HCT116 (cell line): ENCODE results near the gene UCHL5. TPM values are rescaled to one million over a fixed set of nuclear protein-coding genes. Genes with fewer than 3 reads are reported as not detected.

Experiments
- ATAC-seq: fragments of 200-7000 bp; cut with Tn5 transposase; 2 replicates; pipeline ENCODE4 v1.9.1; 2020; ENCODE audit warnings: mild to moderate bottlenecking, moderate library complexity
- Bru-seq: library from RNA; stranded (reverse); fragments of 400-500 nt; gene quantifications from one replicate; lab custom pipeline; 2021; lab: Mats Ljungman, UMichigan
- BruChase-seq, 2 experiments: library from RNA; stranded (reverse); fragments of 400-500 nt; gene quantifications; one replicate each; lab custom pipeline; 2021; lab: Mats Ljungman, UMichigan
- BruUV-seq: library from RNA; stranded (reverse); fragments of 400-500 nt; replicated peaks from 2 replicates; lab custom pipeline; 2021; lab: Mats Ljungman, UMichigan
- CTCF ChIA-PET: fragments of 300-600 bp; sonication (Branson Sonifier 250); formaldehyde crosslinking; loops from one replicate; lab custom pipeline; 2021; ENCODE audit warnings: antibody characterized with exemption; lab: Charles Lee
- POLR2A ChIA-PET: fragments of 300-600, 350-600 bp; sonication (Branson Sonifier 250); formaldehyde crosslinking; loops from one replicate; lab custom pipeline; 2021; ENCODE audit warnings: antibody characterized with exemption; lab: Charles Lee
- RAD21 ChIA-PET, 2 experiments: fragments of 300-600 bp; sonication (Branson Sonifier 250); formaldehyde crosslinking; loops; one replicate each; lab custom pipeline; 2023; ENCODE audit warnings: low total read pairs in 2 of 2; ENCODE audit not compliant: uncharacterized antibody in 2 of 2, unreplicated experiment in 2 of 2, low non-redundant PET in 1 of 2; lab: Charles Lee
- DNase-seq: peaks from one replicate; pipeline ENCODE4 v3.0.0-alpha.2; 2010; ENCODE audit warnings: low read depth, low spot score
- H2AFZ ChIP-seq: fragments of 200-600 bp; shearing (Covaris generic), sonication (generic); 2 replicates; pipeline ENCODE4 v1.6.1; 2017; ENCODE audit warnings: low read depth, mixed run types, mixed read lengths, antibody characterized with exemption, low read length; ENCODE audit not compliant: poor library complexity, severe bottlenecking
- H3K27ac ChIP-seq: 2 replicates; pipeline ENCODE4 v1.5.1; 2012; ENCODE audit warnings: low read depth, low read length
- H3K27me3 ChIP-seq: fragments of 200-600 bp; sonication (generic); 2 replicates; pipeline ENCODE4 v1.6.1; 2016; ENCODE audit warnings: mixed run types, low read length, mixed read lengths; ENCODE audit not compliant: insufficient read depth
- H3K36me3 ChIP-seq, 2 experiments: fragments of 200-500 bp in 1 of 2; fragments of 200-600 bp in 1 of 2; sonication (Bioruptor generic) in 1 of 2; sonication (generic) in 1 of 2; 2 replicates each; pipeline versions ENCODE4 v1.5.1 to v1.6.1; 2014 to 2016; ENCODE audit warnings: low read length in 2 of 2, inconsistent platforms in 1 of 2, mixed read lengths in 1 of 2, mixed run types in 1 of 2; ENCODE audit not compliant: insufficient read depth in 2 of 2, control insufficient read depth in 1 of 2
- H3K4me1 ChIP-seq, 2 experiments: fragments of 200-600 bp in 1 of 2; sonication (generic) in 1 of 2; 2 replicates each; pipeline versions ENCODE4 v1.5.1 to v1.6.1; 2012 to 2017; ENCODE audit warnings: low read length in 2 of 2, inconsistent platforms in 1 of 2, mild to moderate bottlenecking in 1 of 2, mixed read lengths in 1 of 2, mixed run types in 1 of 2, moderate library complexity in 1 of 2; ENCODE audit not compliant: insufficient read depth in 2 of 2, control insufficient read depth in 1 of 2
- H3K4me2 ChIP-seq: fragments of 200-600 bp; sonication (generic); 2 replicates; pipeline ENCODE4 v1.6.1; 2017; ENCODE audit warnings: mixed run types, low read length, mixed read lengths
- H3K4me3 ChIP-seq, 2 experiments: fragments of 200-600 bp in 1 of 2; sonication (generic) in 1 of 2; replicated peaks in 1 of 2; 2 replicates each; pipeline ENCODE4 v1.5.1; 2011 to 2016; ENCODE audit warnings: low read length in 2 of 2, control low read depth in 1 of 2, low read depth in 1 of 2, mild to moderate bottlenecking in 1 of 2, mixed read lengths in 1 of 2, mixed run types in 1 of 2
- H3K79me2 ChIP-seq: fragments of 200-600 bp; sonication (generic); 2 replicates; pipeline ENCODE4 v1.6.1; 2017; ENCODE audit warnings: mild to moderate bottlenecking, mixed run types, low read length, moderate library complexity, mixed read lengths; ENCODE audit not compliant: insufficient read depth
- H3K9ac ChIP-seq: fragments of 200-600 bp; sonication (generic); 2 replicates; pipeline ENCODE4 v1.6.1; 2016; ENCODE audit warnings: low read length, mixed read lengths
- H3K9me2 ChIP-seq: fragments of 200-600 bp; sonication (generic), shearing (Covaris generic); 2 replicates; pipeline ENCODE4 v1.6.1; 2017; ENCODE audit warnings: mixed run types, mild to moderate bottlenecking, moderate library complexity; ENCODE audit not compliant: insufficient read depth
- H3K9me3 ChIP-seq, 2 experiments: fragments of 200-500 bp in 1 of 2; fragments of 200-600 bp in 1 of 2; sonication (Bioruptor generic) in 1 of 2; sonication (generic) in 1 of 2; 2 replicates each; pipeline ENCODE4 v1.6.1; 2014 to 2017; ENCODE audit warnings: low read length in 2 of 2, mixed read lengths in 2 of 2, inconsistent platforms in 1 of 2, low read depth in 1 of 2, mild to moderate bottlenecking in 1 of 2, mixed run types in 1 of 2, moderate library complexity in 1 of 2; ENCODE audit not compliant: control insufficient read depth in 1 of 2, insufficient read depth in 1 of 2
- H4K20me1 ChIP-seq: fragments of 200-600 bp; sonication (generic), shearing (Covaris generic); 2 replicates; pipeline ENCODE4 v1.6.1; 2017; ENCODE audit warnings: mixed run types, mild to moderate bottlenecking, moderate library complexity; ENCODE audit not compliant: insufficient read depth
- ATF3 ChIP-seq: IDR thresholded peaks from 2 replicates; pipeline ENCODE4 v1.6.1; 2012
- CBX3 ChIP-seq: IDR thresholded peaks from 2 replicates; pipeline ENCODE4 v1.6.1; 2012; ENCODE audit warnings: low read depth
- CEBPB ChIP-seq: IDR thresholded peaks from 2 replicates; pipeline ENCODE4 v1.6.1; 2012; ENCODE audit warnings: low read depth
- CTCF ChIP-seq, 3 experiments: fragments of 200-600 bp in 1 of 3; sonication (generic) in 1 of 3; IDR thresholded peaks in 2 of 3; conservative IDR thresholded peaks in 1 of 3; 2 replicates each; pipeline ENCODE4 v1.5.1; 2012 to 2017; ENCODE audit warnings: low read depth in 2 of 3, low read length in 2 of 3, antibody characterized with exemption in 1 of 3, borderline replicate concordance in 1 of 3, control low read depth in 1 of 3, mild to moderate bottlenecking in 1 of 3, mixed read lengths in 1 of 3, mixed run types in 1 of 3, moderate library complexity in 1 of 3; ENCODE audit not compliant: insufficient read depth in 1 of 3
- EGR1 ChIP-seq: IDR thresholded peaks from 2 replicates; pipeline ENCODE4 v1.6.1; 2012; ENCODE audit warnings: low read depth
- EZH2 ChIP-seq: fragments of 200-600 bp; sonication (generic); IDR thresholded peaks from 2 replicates; pipeline ENCODE4 v1.6.1; 2017; ENCODE audit warnings: antibody characterized with exemption, mixed run types
- EZH2phosphoT487 ChIP-seq: fragments of 200-600 bp; IDR thresholded peaks from 2 replicates; pipeline ENCODE4 v1.6.1; 2018; ENCODE audit warnings: antibody characterized with exemption, borderline replicate concordance
- FOSL1 ChIP-seq: IDR thresholded peaks from 2 replicates; pipeline ENCODE4 v1.6.1; 2012; ENCODE audit warnings: low read depth
- JUND ChIP-seq: IDR thresholded peaks from 2 replicates; pipeline ENCODE4 v1.6.1; 2012
- MAX ChIP-seq: IDR thresholded peaks from 2 replicates; pipeline ENCODE4 v1.6.1; 2012
- POLR2AphosphoS5 ChIP-seq: IDR thresholded peaks from 2 replicates; pipeline ENCODE4 v1.6.1; 2011; ENCODE audit warnings: mild to moderate bottlenecking, low read depth, low read length, moderate library complexity
- RAD21 ChIP-seq: IDR thresholded peaks from 2 replicates; pipeline ENCODE4 v1.6.1; 2012; ENCODE audit warnings: low read depth, mild to moderate bottlenecking
- REST ChIP-seq: IDR thresholded peaks from 2 replicates; pipeline ENCODE4 v1.6.1; 2012; ENCODE audit warnings: low read depth
- SIN3A ChIP-seq: IDR thresholded peaks from 2 replicates; pipeline ENCODE4 v1.6.1; 2012; ENCODE audit warnings: low read depth
- SP1 ChIP-seq: IDR thresholded peaks from 2 replicates; pipeline ENCODE4 v1.6.1; 2012; ENCODE audit warnings: low read depth
- SRF ChIP-seq: IDR thresholded peaks from 2 replicates; pipeline ENCODE4 v1.6.1; 2012; ENCODE audit warnings: low read depth
- YY1 ChIP-seq: IDR thresholded peaks from 2 replicates; pipeline ENCODE4 v1.6.1; 2011; ENCODE audit warnings: low read length, low read depth, moderate library complexity, mild to moderate bottlenecking; ENCODE audit not compliant: insufficient replicate concordance; ENCODE audit errors: extremely low read depth
- ZFX ChIP-seq: fragments of 450-650 bp; IDR thresholded peaks from 2 replicates; pipeline ENCODE4 v1.6.1; 2017
- ZNF274 ChIP-seq: fragments of 200-500 bp; sonication (Bioruptor generic); IDR thresholded peaks from 2 replicates; pipeline ENCODE4 v1.6.1; 2014; ENCODE audit warnings: mild to moderate bottlenecking, low read depth, low read length, inconsistent platforms
- intact Hi-C: fragments of 100-400 bp; cut with micrococcal nuclease; formaldehyde crosslinking; loops from 2 replicates; pipeline ENCODE4 v1.10.0; 2022
- long read RNA-seq: library from polyadenylated mRNA; unstranded; transcript quantifications from one replicate; pipeline ENCODE4 v2.0.0, GENCODE V29; 2021; ENCODE audit not compliant: unreplicated experiment
- polyA plus RNA-seq: library from polyadenylated mRNA; unstranded; fragments of >200 nt; gene quantifications from 2 replicates; pipeline ENCODE4 v1.2.1, GENCODE V29; 2012; ENCODE audit warnings: missing spikeins
- total RNA-seq: library from RNA; stranded (reverse); gene quantifications from one replicate; pipeline ENCODE4 v1.2.1, GENCODE V29; 2021; ENCODE audit not compliant: unreplicated experiment

UCHL5 gene
- total RNA-seq (75.8 TPM), Bru-seq, nascent RNA (percentile 95 among the genes with signal in this experiment), BruChase-seq, experiment 1, labeled RNA remaining after a 6-hour chase (percentile 93 among the genes with signal in this experiment), BruChase-seq, experiment 2, labeled RNA remaining after a 2-hour chase (percentile 95 among the genes with signal in this experiment)
- polyA plus RNA-seq, result 28.2 and 40.4 TPM in 2 replicates
- long read RNA-seq, full-length matches to known transcripts, result 165 of 223 reads
- long read RNA-seq, partial matches to known transcripts, result 10 of 223 reads
- long read RNA-seq, other reads (novel, unspliced or antisense), result 48 of 223 reads

GRCh38 chr1:193059282-193060114 lies at the start of gene UCHL5, which contains the start of gene RO60:
TSS of gene UCHL5 (minus strand) at chr1:193059360. CDS start at chr1:193059260, 100 bp downstream.
TSS of gene RO60 (plus strand) at chr1:193059612. CDS start at chr1:193069055, 9,443 bp downstream.
- H3K9me2 ChIP-seq, result no peaks in the 10 kb centered on the region
- peak within 1 kb of the TSS; percentile 77 to 92 for H3K4me3 ChIP-seq
- peaks cover 97% of the 10 kb centered on the region for H3K79me2 ChIP-seq
- H3K9ac ChIP-seq, result peak within 1 kb of the TSS; percentile 93
- CTCF ChIA-PET, result interaction anchor here (0.7 to 0.9 kb wide), 4 partner anchors 10 to 252 kb away, joined by 3 to 4 read pairs (median 3); no protein-coding TSS in a partner anchor
- peak; percentile 99 for DNase-seq
- no TSS peak for BruUV-seq
- H3K4me2 ChIP-seq, result peak within 1 kb of the TSS; percentile 74
- H3K4me1 ChIP-seq, result peaks cover 11 to 25% of the 10 kb centered on the region in 2 experiments; a peak in 3 of 4 replicates
- POLR2A ChIA-PET, result interaction anchor here (0.6 to 2.1 kb wide), 14 partner anchors 10 to 252 kb away, joined by 3 to 8 read pairs (median 4); partner anchors contain the start of gene GLRX2
- H3K27ac ChIP-seq, result peak within 1 kb of the TSS; percentile 93
- H3K9me3 ChIP-seq, result no peaks in the 10 kb centered on the region
- peak within 1 kb of the TSS; percentile 45 for H2AFZ ChIP-seq
- H3K27me3 ChIP-seq, result no peaks in the 10 kb centered on the region
- no peaks in the 10 kb centered on the region; a peak in 1 of 4 replicates for H3K36me3 ChIP-seq
- RAD21 ChIA-PET, result interaction anchor here in 1 of 2 experiments (0.8 kb wide), 1 partner anchor 62 kb away, joined by 3 read pairs; the partner anchor contains the start of gene CDC73
- peak; percentile 94 for ATAC-seq
- H4K20me1 ChIP-seq, result 0 out of 2 replicates have a peak, but pooled peaks cover 7% of the 10 kb centered on the region
- intact Hi-C loops, result loop anchor here (1.0 kb wide), 2 partner anchors 46 to 63 kb away; partner anchors contain the start of genes CDC73 and GLRX2
- TF ChIP-seq REST (no peak), SRF (peak; percentile 94), ZNF274 (no peak), POLR2AphosphoS5 (peak; percentile 95), SP1 (peak; percentile 98), EGR1 (peak; percentile 73), ZFX (peak; percentile 86), EZH2phosphoT487 (no peak), JUND (peak; percentile 83), SIN3A (peak; percentile 99), FOSL1 (peak; percentile 58; the same call in 1 of the 2 replicates), MAX (peak; percentile 97), YY1 (peak; percentile 90), EZH2 (no peak), CTCF (IDR thresholded peaks at IDR 0.05 in 2 of 3, conservative IDR thresholded peaks at IDR 0.05 in 1 of 3; ENCODE audit: borderline replicate concordance in 1 of 3, insufficient read depth in 1 of 3, low read depth in 2 of 3, low read length in 2 of 3) (no peak), RAD21 (no peak; the same call in 1 of the 2 replicates), ATF3 (no peak; the same call in 1 of the 2 replicates), CEBPB (peak; percentile 48; the same call in 1 of the 2 replicates), CBX3 (peak; percentile 100)
